Fibroblast of pulmonary artery (primary cell): ENCODE results near the gene PTPRD.
A peak's percentile ranks its signal among the peaks of the same experiment; 100 is the strongest.

Experiments
- DNase-seq: peaks from one replicate; pipeline ENCODE4 v3.0.0-alpha.2; 2010; ENCODE audit warnings: low read depth
- H3K4me3 ChIP-seq: replicated peaks from 2 replicates; pipeline ENCODE4 v1.5.1; 2011; ENCODE audit warnings: low read depth, mild to moderate bottlenecking, control low read depth, low read length, moderate library complexity
- TF ChIP-seq, protein P1 (sequence below): IDR thresholded peaks from 2 replicates; pipeline ENCODE4 v1.5.1; 2011; ENCODE audit warnings: mild to moderate bottlenecking, control low read depth, low read length, inconsistent platforms; ENCODE audit errors: missing control alignments

Gene PTPRD

DNA sequence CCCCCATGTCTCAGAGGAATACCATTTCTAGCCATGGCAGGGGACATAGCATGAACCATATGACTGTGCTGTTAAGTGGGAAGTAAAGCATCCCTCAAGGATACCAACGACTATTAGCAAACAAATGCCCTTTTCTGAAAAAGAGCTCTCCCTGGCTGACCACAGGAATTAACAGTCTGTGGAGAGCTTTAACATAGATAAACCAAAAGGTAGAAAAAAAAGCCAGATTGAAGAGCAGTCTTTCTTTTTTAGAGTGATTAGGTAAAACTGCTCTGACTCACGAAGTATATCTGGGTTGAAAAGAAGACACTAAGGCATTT lies 2280.5 kb downstream of the PTPRD start:
- TF ChIP-seq, protein P1, sequence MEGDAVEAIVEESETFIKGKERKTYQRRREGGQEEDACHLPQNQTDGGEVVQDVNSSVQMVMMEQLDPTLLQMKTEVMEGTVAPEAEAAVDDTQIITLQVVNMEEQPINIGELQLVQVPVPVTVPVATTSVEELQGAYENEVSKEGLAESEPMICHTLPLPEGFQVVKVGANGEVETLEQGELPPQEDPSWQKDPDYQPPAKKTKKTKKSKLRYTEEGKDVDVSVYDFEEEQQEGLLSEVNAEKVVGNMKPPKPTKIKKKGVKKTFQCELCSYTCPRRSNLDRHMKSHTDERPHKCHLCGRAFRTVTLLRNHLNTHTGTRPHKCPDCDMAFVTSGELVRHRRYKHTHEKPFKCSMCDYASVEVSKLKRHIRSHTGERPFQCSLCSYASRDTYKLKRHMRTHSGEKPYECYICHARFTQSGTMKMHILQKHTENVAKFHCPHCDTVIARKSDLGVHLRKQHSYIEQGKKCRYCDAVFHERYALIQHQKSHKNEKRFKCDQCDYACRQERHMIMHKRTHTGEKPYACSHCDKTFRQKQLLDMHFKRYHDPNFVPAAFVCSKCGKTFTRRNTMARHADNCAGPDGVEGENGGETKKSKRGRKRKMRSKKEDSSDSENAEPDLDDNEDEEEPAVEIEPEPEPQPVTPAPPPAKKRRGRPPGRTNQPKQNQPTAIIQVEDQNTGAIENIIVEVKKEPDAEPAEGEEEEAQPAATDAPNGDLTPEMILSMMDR: no peak
- DNase-seq: no peak
- H3K4me3 ChIP-seq: no peak overlapping the region

GRCh38 chr9:8331507-8332330 lies 2281.1 kb downstream of the PTPRD start:
- H3K4me3 ChIP-seq: no peak overlapping the region
- TF ChIP-seq, protein P1: no peak
- DNase-seq: no peak

DNA sequence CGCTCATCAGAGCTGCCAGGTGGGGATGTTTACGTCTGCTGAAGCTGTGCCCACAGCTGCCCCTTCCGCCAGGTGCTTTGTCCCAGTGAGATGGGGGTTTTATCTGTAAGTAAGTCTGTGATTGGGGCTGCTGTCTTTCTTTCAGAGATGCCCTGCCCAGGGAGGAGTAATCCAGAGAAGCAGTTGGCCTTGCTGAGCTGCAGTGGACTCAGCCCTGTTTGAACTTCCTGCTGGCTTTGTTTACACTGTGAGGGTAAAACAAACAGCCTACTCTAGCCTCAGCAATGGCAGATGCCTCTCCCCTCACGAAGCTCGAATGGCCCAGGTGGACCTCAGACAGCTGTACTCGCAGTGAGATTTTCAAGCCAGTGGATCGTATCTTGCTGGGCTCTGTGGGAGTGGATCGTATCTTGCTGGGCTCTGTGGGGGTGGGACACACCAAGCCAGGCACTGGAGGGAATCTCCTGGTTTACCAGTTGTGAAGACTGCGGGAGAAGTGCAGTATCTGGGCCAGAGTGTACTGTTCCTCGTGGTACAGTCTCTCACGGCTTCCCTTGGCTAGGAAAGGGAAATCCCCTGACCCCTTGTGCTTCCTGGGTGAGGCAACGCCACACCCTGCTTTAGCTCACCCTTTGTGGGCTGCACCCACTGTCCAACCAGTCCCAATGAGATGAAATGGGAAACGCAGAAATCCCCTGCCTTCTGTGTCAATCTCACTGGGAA lies 2283.1 kb downstream of the PTPRD start:
- TF ChIP-seq, protein P1: no peak
- H3K4me3 ChIP-seq: no peak overlapping the region
- no peak for DNase-seq

DNA sequence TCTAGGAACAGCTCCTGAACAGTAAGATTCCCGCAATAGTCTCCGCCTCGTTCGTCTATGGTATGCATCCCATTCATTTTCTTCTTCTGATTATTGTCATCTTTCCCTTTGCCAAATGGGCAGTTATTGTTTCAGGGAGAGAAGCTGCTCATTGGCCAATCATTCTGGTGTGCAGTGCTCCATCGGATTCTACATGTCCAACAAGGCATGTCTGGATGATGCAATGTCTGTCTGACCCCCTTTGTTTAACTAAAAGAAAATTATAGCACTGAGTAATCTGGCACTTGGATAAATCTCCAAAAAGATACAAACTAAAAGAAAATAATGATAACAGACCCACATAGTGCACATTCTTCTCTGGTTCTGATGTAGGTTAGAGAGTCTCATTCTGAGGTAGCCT lies 2297.6 kb downstream of the PTPRD start:
- TF ChIP-seq, protein P1: no peak
- no peak overlapping the region for H3K4me3 ChIP-seq
- DNase-seq: peak; percentile 1

- TF ChIP-seq, protein P1: no peak
- H3K4me3 ChIP-seq: no peak overlapping the region
- DNase-seq: no peak
These were observed 2303.5 kb downstream of the PTPRD start for GRCh38 chr9:8309258-8309657.

DNA sequence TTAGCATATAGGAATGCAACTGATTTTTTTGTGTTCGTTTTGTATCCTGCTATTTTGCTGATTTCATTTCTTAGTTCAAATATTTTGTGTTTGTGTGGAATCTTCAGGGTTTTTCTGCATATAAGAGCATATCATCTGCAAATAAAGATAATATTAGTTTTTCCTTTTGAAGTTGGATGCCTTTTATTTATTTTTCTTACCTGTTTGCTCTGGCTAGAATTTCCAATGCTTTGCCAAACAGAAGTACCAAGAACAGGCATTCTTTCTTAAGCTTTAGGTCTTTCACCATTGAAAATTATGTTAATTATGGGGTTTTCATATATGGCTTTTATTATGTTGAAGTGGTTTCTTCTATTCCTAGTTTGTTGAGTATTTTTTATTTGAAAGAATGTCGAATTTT lies 2308.1 kb downstream of the PTPRD start:
- DNase-seq: no peak
- H3K4me3 ChIP-seq: no peak overlapping the region
- TF ChIP-seq, protein P1: no peak
